ENCODE measurements around the gene ETV5.

Gene ETV5

GRCh38 chr3:186125118-186125517 is 16.2 kb upstream of the ETV5 start:
- DNase-seq: no peak

- peak; percentile 31 for DNase-seq
These were observed 15.7 kb upstream of the ETV5 start for GRCh38 chr3:186124592-186124991.

GRCh38 chr3:186123012-186123411 is 14.1 kb upstream of the ETV5 start:
- DNase-seq: no peak

GRCh38 chr3:186121968-186122367 is 13.1 kb upstream of the ETV5 start:
- no peak for DNase-seq

GRCh38 chr3:186121278-186121677 is 12.4 kb upstream of the ETV5 start:
- DNase-seq: no peak

- no peak for DNase-seq
These were observed 10.6 kb upstream of the ETV5 start for GRCh38 chr3:186119499-186119898.

GRCh38 chr3:186118692-186119091 is 9.8 kb upstream of the ETV5 start:
- DNase-seq: no peak

- DNase-seq: no peak
These were observed 8.7 kb upstream of the ETV5 start for GRCh38 chr3:186117521-186118134.

- DNase-seq: no peak
These were observed 6.5 kb upstream of the ETV5 start for GRCh38 chr3:186115239-186115996.

GRCh38 chr3:186110975-186111974 is 2.4 kb upstream of the ETV5 start:
- DNase-seq: no peak

GRCh38 chr3:186109897-186110803 is 1.3 kb upstream of the ETV5 start:
- peak; percentile 73 for DNase-seq

- DNase-seq: peak; percentile 81
These were observed 566 bp downstream of the ETV5 start for GRCh38 chr3:186108106-186108940.

- peak; percentile 73 for DNase-seq
These were observed 1.4 kb downstream of the ETV5 start for GRCh38 chr3:186107215-186108105.

GRCh38 chr3:186105543-186105942 is 3.3 kb downstream of the ETV5 start:
- no peak for DNase-seq

- no peak for DNase-seq
These were observed 6.2 kb downstream of the ETV5 start for GRCh38 chr3:186102687-186103086.

GRCh38 chr3:186100398-186100797 is 8.5 kb downstream of the ETV5 start:
- DNase-seq: no peak

GRCh38 chr3:186099178-186099577 is 9.7 kb downstream of the ETV5 start:
- DNase-seq: no peak

- DNase-seq: no peak
These were observed 10.1 kb downstream of the ETV5 start for GRCh38 chr3:186098740-186099139.

GRCh38 chr3:186097663-186098451 is 11.0 kb downstream of the ETV5 start:
- peak; percentile 75 for DNase-seq
